Measurements from ENCODE around the gene LSM8.
"Not testable (repeated sequence)": the region's sequence is repeated elsewhere in the genome, so short reads cannot be mapped to it uniquely, and the experiment has no call there.

Gene LSM8

GRCh38 chr7:118214051-118214832, 30.3 kb downstream of the LSM8 start:
- DNase-seq: peak; percentile 90

GRCh38 chr7:118214833-118215182, 30.8 kb downstream of the LSM8 start:
- no peak for DNase-seq

GRCh38 chr7:118217210-118217619, 33.3 kb downstream of the LSM8 start:
- no peak for DNase-seq

GRCh38 chr7:118218413-118219156, 34.6 kb downstream of the LSM8 start:
- no peak for DNase-seq

- DNase-seq: no peak
Observed at GRCh38 chr7:118219157-118219512, 35.2 kb downstream of the LSM8 start.

GRCh38 chr7:118220583-118220982, 36.6 kb downstream of the LSM8 start:
- no peak for DNase-seq

- DNase-seq: no peak
Observed at GRCh38 chr7:118222591-118222990, 38.6 kb downstream of the LSM8 start.

GRCh38 chr7:118224521-118224920, 40.6 kb downstream of the LSM8 start, which contains the start of gene ANKRD7:
Gene ANKRD7, plus strand, starts transcription at chr7:118224704. Its CDS starts 127 bp downstream, at chr7:118224831.
- DNase-seq: no peak

- DNase-seq: no peak
Observed at GRCh38 chr7:118232837-118233236, 48.9 kb downstream of the LSM8 start.

- no peak for DNase-seq
Observed at GRCh38 chr7:118233799-118234198, 49.8 kb downstream of the LSM8 start.

- DNase-seq: no peak
Observed at GRCh38 chr7:118239014-118239413, 55.0 kb downstream of the LSM8 start.

- not testable (repeated sequence) for DNase-seq
Observed at GRCh38 chr7:118240320-118240719, 56.4 kb downstream of the LSM8 start.

All from femur (tissue), 1 donor.